Amniotic epithelial cell (primary cell): Measurements from ENCODE around the gene NUTM2B.
"Not testable (repeated sequence)": the region's sequence is repeated elsewhere in the genome, so short reads cannot be mapped to it uniquely, and the experiment has no call there.

Experiments used
- DNase-seq: peaks from one replicate; pipeline ENCODE4 v3.0.0-alpha.2; 2010; ENCODE audit warnings: low read depth

The NUTM2B gene, protein sequence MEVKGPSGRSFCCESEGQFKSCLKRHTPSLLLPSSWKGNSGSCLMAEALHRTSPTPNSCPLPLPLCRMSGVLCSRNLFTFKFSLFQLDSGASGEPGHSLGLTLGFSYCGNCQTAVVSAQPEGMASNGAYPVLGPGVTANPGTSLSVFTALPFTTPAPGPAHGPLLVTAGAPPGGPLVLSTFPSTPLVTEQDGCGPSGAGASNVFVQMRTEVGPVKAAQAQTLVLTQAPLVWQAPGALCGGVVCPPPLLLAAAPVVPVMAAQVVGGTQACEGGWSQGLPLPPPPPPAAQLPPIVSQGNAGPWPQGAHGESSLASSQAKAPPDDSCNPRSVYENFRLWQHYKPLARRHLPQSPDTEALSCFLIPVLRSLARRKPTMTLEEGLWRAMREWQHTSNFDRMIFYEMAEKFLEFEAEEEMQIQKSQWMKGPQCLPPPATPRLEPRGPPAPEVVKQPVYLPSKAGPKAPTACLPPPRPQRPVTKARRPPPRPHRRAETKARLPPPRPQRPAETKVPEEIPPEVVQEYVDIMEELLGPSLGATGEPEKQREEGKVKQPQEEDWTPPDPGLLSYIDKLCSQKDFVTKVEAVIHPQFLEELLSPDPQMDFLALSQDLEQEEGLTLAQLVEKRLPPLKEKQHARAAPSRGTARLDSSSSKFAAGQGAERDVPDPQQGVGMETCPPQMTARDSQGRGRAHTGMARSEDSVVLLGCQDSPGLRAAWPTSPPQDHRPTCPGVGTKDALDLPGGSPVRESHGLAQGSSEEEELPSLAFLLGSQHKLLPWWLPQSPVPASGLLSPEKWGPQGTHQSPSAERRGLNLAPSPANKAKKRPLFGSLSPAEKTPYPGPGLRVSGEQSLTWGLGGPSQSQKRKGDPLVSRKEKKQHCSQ

DNA sequence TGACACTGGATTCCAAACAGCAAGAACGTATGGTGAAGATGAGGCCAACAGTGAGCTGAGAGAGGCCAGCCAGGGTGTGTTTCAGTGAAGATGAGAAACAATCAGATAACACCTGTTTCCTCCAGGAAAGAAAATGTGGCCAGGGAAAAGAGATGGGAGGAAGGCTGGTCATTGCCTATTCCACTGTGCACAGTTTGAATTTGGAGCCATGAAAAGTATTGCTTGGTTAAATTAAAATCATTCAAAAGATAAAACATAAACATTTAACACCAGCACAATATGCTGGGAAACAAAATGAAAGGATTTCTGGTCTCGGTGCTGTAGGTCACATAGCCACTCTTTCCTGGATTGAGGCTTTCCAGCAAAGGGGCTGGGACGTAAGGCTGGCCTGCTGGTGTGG is at the start of gene NUTM2B:
TSS of gene NUTM2B (plus strand) at position 301 of the 400 bp plus-strand sequence. CDS start 383 bp downstream, outside the sequence.
- not testable (repeated sequence) for DNase-seq

DNA sequence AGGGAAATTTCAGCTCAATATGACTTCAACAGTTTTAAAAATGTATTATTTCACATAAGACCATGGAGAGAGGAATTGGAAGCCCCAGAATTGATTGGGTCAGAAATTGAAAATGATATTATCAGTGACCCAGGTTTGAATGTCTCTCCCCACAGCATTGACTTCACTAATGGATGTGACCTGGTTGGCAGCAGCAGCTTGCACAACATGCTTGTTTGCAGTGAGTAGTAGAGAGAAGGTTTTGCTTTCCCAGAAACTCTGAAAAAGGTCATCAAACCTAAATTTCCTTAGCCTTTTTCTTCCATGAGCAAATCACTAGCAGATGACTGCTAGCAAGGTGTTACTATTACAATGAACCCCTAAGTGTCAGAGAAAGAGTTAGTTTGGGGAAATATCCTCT is 39.7 kb upstream of the NUTM2B start:
- DNase-seq, result not testable (repeated sequence)

DNA sequence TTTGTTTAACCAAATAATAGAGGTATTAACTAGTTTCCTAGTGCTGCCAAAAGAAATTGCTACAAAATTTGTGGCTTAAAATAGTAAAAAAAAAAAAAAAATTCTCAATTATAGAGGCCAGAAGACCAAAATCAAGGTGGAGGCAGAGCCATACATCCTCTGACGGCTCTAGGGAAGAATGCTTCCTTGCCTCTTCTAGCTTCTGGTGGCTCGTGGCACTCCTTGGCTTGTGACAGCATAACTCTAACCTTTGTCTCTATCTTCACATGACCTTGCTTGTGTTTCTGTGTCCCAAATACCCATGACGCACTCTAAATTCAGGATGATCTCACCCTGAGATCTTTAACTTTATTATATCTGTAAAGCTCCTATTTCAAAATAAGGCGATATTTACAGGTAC is 38.3 kb upstream of the NUTM2B start:
- not testable (repeated sequence) for DNase-seq

DNA sequence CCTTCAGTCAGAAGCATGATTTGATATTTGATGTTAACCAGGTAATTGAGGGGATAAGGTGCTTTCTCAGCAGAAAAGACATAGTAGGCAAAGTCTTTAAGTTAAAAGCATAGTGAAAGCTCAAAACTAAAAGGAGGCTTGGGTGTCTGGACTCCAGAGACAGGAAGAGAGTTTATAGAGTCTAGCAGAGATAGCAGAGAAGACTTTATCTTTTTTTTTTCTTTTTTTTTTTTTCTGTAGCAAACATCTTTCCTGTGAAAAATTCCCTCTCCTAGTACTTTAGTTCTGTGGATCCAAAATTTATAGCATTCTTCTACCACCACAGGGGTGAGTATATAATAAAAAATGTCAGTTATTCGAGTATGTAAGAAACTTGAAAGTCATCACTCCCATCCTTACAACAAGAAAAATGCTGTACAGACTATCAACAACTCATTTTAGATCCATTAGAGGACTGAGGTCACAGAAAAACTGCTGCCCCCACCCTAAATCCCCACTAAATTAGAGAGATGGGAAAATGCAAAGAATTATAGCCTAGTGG is 33.7 kb upstream of the NUTM2B start:
- DNase-seq, result peak; percentile 53

DNA sequence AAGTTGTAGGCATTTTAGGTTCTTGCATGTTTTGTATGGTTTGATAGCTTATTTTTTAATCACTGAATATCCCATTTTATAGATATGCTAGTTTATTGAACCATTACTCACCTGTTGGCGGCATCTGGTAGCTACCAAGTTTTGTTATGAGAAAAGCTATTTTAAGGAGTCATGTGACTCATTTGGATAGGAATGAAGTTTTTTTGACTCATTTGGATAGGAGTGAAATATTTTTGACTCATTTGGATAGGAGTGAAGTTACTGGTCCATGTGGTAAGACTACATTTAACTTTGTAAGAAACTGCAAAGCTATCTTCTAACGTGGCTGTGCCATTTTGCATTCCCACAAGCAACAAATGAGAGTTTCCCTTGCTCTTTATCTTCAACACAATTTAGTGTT is 28.1 kb upstream of the NUTM2B start:
- not testable (repeated sequence) for DNase-seq

DNA sequence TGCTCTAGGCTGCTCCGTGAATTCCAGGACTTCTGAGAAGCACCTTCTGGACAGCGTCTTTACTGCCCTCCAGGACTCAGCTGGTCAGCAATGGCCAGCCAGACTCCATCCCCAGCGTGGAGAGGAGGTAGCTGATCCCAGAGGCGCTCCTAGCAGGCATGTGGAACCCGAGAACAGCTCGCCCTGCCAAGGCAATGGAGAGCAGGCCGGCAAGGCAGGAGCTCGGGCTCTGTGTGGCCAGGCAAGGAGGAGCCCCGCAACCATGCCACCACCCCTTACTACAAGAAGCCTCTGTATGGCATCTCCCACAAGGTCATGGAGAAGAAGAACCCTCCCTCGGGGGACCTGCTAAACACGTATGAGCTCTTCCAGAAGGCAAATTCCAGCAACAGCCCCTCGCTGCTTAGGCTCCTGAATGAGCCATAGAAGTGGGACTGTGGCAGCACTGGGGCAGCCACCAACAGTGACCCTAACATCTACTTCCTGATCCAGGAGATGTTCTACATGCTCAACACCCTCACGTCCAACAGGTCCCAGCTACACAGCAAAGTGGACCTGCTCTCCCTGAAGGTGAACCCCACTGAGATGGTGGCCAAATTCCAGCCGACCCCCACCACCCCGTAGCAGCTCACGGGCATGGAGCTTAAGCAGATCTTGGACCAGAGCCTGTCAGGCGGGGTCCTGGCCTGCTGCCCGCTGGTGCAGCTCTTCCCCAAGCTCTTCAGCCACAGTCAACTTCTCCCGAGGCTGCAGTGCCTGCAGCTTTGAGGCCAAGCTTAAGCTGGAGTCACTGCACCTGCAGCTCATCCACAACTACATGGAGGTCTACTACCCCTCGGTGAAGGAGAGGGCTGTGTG is 19.8 kb upstream of the NUTM2B start:
- not testable (repeated sequence) for DNase-seq

DNA sequence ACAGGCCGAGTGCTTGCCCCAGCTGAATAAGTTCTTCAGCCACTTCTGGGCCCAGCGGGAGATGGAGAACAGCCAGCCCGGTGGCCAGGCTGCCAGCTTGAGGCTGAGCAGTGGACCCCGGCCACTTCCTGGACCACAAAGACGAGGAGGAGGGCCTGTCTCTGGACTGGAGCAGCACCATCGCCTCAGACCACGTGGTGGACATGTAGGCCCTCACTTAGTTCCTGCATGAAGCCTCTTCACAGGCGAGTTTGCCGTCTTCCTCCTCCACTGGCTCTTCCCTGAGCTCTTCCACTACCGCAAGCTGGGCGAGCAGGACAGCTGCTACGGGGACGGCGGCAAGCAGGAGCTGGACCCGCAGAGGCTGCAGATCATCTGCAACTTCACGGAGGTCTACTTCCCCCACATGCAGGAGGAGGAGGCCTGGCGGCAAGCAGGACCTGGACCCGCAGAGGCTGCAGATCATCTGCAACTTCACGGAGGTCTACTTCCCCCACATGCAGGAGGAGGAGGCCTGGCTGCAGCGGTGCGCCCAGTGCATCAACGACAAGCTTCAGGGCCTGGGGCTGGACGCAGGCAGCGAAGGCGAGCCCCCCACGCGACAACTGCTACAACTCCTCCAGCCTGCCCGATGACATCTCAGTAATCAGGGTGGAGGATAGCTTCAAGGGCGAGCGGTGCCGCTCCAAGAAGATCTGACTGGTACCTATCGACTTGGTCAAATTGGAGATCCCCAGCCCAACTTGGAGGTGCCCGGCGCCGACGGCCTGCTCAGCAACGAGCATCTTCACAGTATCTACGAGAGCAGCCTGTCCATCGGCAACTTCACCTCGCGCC is 18.9 kb upstream of the NUTM2B start:
- DNase-seq, result not testable (repeated sequence)

DNA sequence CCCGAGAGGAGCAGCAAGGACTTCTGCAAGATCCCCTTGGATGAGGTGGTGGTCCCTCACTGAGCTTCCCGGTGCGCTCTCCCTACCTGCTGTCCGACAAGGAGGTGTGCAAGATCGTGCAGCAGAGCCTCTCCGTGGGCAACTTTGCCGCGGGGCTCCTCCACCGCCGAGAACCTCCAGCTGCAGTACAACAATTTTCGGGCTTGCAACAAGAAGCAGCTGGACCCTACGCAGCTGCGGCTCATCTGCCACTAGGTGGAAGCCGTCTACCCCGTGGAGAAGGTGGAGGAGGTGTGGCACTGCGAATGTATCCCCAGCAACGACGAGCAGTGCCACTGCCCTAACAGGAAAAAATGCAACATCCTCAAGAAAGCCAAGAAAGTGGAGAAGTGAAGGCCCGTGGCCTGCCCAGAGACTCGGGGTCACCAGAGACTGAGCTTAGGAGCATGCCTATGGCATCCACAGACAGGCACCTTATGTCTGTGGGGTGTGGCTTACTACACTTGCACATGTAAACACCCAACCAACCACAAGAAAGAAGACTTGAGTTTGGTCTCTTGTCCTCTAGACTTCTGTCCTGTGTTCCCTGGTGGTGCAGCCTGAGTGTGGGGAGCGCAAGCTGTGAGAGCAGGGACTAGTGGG is 17.9 kb upstream of the NUTM2B start:
- peak; percentile 48 for DNase-seq

DNA sequence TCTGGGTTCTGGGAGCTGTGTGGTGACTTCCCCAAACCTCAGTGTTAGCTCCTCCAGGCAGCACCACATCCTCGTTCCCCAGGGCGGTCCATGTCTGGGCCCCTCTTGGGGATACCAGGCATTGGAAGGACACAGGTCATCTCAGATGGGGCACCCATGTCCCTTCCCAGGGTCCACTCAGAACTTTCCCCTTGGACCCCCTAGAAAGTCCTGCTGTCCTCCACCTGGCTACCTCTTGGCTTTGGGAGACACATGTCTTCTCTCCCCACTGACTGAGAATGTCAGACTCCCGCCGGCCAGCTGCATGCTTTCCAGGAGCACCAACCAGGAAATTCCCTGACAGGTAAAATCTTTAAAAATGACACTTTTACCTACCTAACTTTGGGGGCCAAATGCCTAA is 16.4 kb upstream of the NUTM2B start:
- DNase-seq, result not testable (repeated sequence)

DNA sequence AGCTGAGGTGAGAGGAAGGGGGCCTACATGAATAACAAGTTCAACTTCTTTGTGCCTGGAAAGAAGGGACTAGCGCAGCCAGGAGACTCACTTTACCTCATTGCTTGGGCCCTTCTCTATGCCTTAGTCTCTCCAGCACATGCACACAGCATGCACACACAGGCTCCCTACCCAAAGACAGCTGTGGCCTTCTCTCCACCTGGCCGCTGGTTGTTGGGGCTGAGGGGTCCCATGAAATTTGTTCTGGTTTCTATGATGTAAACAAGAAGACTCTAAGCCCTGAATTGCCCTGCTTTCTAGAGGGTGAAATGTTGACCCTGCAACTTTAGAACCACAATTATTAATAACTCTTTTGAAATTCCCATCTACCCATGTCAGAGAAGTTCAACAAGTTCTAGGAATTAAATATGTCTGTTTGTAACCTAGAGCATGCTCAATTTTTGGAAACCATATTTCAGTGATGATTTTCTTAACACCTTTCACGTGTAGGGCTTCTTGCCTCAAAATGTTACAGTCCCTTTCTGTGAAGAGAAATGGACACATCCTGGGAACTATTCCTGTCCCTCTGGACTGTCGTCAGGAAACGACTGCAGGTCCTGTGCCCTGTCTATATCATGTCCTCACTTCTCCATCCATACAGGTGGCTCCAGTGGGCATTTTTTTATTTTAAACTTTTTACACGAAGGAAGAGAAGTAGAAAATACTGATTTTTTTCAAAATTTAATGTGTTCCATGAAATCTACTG is 15.4 kb upstream of the NUTM2B start:
- DNase-seq, result not testable (repeated sequence)

DNA sequence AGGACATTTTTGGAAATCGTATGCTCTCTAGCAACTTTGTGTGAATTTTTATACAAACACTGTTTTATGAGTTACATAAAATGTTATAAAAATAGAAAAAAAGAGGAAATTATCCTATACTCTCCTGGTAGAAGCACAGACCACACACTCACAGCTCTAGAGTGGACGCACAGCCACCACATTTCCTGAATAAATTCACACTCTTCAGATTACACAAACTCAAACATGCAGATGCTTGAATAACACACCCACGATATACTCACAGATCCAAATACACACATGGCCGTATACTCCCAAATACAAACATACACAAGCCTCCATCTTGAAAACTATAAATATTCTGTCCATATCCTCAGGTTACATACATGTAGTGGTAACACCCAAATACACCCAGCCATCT is 14.2 kb upstream of the NUTM2B start:
- DNase-seq, result not testable (repeated sequence)

DNA sequence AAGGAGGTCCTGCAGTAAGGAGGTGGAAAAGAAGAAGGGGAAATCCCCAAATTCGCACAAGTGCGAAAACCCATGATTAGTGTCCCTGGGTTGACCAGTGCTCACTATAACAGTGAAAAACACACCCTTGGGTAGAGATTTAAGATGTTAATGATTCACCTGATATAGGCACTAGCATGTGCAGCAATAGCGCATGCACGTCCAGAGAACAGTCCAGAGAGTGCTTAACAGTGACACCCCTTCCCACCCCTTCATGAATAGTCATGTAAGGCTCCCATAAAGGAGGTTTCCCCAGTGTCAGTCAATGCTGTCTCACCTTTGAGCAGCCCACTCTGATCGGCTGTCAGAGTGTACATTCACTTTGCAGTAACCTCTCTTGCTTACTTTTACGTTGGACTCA is 6.4 kb upstream of the NUTM2B start:
- not testable (repeated sequence) for DNase-seq

DNA sequence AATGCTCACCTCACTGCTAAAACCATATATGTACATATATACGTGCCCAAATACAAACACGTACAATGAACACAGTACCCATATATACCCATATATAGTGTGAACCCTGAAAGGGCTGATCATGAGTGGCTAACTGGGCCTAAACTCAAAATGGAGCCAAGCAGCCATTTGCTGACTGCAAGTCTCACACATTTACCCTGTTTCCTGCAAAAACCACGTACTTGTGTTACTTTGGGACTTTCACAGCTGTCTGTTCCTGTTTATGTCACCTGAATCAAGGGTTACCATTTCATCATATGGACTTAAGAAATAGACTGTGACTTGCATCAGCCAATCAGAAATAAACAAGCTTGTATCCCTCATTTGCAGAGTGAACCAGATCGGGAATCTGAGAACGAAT is 5.9 kb upstream of the NUTM2B start:
- DNase-seq, result not testable (repeated sequence)

DNA sequence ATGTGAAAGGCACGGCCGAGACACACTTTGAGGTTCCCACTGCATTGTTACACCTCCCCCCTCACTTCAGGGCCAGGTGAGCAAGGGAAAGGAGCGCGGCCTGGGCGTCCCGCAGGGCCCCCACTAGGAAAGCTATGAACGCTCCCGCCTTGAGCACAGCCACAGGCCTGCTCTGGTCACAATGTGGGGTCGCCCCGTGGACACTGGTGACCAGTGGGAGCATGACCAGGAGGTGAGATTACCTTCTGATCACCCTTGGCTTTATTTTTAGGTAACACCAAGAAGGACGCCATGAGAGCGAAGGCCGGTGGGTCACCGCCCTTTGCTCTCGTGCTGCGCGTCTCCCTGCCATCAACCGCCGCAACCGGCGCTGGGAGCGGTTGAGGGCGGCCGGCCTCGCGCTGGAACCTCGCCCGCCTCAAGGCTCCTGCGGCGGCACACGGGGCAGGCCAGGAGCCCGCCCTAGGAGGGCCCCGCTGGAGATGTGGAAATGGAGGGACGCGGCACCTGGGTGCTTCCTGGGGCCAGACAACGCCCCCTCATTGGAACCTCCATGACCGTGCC is 2.6 kb upstream of the NUTM2B start:
- not testable (repeated sequence) for DNase-seq

DNA sequence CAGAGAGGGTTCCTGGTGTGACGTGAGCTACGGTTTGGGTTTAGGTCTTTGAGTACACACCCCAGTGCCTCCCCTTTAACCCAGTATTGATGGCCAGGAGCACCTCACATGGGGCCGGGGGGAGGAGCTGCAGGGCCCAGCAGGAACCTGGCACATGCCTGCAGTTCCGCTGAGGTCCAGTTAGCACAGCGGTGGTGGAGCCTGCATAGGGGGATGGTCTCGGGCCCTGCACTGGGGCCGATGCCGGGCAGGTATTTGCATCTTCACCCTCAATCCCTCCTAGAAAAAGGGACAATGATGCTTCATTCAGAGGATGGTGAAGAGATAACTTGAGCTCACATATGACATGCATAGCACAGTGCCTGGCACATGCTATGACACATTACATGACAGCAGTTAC is 4.0 kb downstream of the NUTM2B start:
- not testable (repeated sequence) for DNase-seq

DNA sequence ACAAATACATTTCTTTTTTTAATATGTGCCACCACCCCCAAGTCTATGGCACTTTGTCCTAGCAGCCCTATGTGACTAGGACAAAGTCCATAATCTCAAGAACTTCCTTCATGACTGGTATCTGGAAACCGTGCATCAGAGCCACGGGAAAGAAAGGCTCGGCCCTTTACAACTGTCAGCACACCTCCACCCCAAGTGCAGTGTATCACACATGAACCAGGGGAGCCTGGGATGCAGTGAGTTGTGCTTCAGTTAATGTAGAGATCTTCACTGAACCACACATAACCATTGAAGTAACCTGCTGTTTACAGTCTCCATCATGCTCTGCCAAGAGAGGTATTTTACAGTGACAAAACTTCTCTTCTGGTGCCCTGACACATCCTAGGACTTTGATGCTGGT is 11.9 kb downstream of the NUTM2B start:
- not testable (repeated sequence) for DNase-seq

DNA sequence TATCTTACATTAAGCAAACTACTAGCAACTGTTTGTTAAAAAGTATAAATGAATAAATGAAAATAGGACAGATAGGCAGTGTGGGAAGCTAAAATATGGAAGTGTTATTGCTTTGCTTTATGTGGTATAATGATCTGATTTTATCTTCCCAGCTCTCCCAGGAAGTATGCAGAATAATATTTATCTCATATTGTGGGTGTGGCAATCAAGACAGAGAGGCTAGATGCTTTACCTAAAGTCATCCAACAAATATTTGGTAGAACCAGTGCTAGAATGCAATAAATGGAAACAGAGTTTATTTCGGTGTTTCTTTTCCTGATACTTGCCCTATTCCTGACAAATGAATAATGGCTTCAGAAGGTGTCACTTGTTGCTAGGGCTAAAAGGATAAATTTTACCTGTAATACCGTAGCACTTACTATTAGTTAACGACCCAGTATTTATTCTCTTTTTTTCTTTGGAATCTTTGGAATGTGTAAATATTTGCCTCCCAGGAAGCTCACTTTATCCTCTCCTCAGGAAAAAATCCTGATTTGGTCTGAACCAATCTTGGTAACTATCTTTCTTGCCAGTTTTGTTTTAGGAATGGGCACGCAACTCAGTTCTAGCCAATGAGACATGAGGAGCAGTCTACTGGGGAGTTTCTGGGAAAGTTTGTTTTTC is 14.0 kb downstream of the NUTM2B start:
- DNase-seq, result peak; percentile 0

DNA sequence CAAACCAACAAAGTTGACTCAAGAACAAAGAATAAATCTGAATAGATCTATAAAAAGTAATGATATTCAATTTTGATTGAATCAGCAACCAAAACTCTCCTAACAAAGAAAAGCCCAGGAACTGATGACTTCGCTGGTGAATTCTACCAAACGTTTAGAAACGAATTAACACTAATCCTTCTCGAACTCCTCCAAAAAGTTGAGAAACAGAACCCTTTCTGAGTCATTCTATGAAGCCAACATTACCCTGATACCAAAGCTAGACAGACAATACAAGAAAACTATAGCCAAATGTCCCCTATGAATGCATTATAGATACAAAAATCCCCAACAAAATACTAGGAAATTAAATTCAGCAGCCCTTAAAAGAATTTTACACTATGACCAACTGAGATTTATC is 17.0 kb downstream of the NUTM2B start:
- DNase-seq, result not testable (repeated sequence)

DNA sequence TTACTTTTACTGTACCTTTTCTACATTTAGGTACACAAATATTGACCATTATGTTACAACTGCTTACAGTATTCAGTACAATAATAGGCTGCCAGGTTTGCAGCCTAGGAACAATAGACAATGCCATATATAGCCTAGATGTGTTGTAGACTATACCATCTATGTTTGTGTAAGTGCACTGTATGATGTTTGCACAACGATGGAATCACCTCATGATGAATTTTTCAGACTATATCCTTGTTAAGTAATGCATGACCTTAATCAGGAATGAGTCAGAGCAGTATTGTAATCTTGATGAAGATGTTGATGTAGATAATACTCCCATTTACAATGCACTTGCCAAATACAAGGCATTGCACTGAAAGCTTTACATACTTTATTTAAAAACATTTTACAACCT is 23.6 kb downstream of the NUTM2B start:
- peak; percentile 17 for DNase-seq
